HepG2 (cell line): ENCODE data around the gene SLC45A3. TPM values are rescaled to one million over a fixed set of nuclear protein-coding genes. Genes with fewer than 3 reads are reported as not detected.
A peak's percentile ranks its signal among the peaks of the same experiment; 100 is the strongest.

Source experiments
- AKAP8 ChIP-seq: sonication (generic); formaldehyde crosslinking; IDR thresholded peaks from 2 replicates; pipeline ENCODE4 v1.5.1; 2020; ENCODE audit warnings: mild to moderate bottlenecking, missing genetic modification reagents
- ARNT2 ChIP-seq: sonication (generic); formaldehyde crosslinking; IDR thresholded peaks from 2 replicates; pipeline ENCODE4 v1.8.0; 2022; ENCODE audit warnings: mild to moderate bottlenecking, low read depth, missing genetic modification reagents, moderate library complexity
- BCL6 ChIP-seq: IDR thresholded peaks from 2 replicates; pipeline ENCODE4 v1.6.1; 2016; ENCODE audit warnings: missing genetic modification reagents, missing compliant biosample characterization
- HNF4G ChIP-seq, 2 experiments: sonication (generic) in 1 of 2; formaldehyde crosslinking in 1 of 2; IDR thresholded peaks; 2 replicates each; pipeline versions ENCODE4 v1.4.0 to v1.6.1; 2011 to 2020; ENCODE audit warnings: borderline replicate concordance in 2 of 2, low read depth in 2 of 2, mild to moderate bottlenecking in 2 of 2, low read length in 1 of 2, missing genetic modification reagents in 1 of 2, moderate library complexity in 1 of 2
- MTF2 ChIP-seq: sonication (generic); formaldehyde crosslinking; IDR thresholded peaks from 2 replicates; pipeline ENCODE4 v1.5.0; 2020; ENCODE audit warnings: missing genetic modification reagents, borderline replicate concordance
- RAD21 ChIP-seq: fragments of 450-650 bp; formaldehyde crosslinking; IDR thresholded peaks from 2 replicates; pipeline ENCODE4 v1.5.0; 2020; ENCODE audit warnings: mild to moderate bottlenecking
- RNF2 ChIP-seq: fragments of 450-650 bp; conservative IDR thresholded peaks from 2 replicates; pipeline ENCODE4 v1.6.1; 2016; ENCODE audit warnings: low read depth
- SALL1 ChIP-seq: sonication (generic); formaldehyde crosslinking; IDR thresholded peaks from 2 replicates; pipeline ENCODE4 v1.8.0; 2022; ENCODE audit warnings: mild to moderate bottlenecking, missing genetic modification reagents
- ZFAT ChIP-seq: sonication (generic); formaldehyde crosslinking; conservative IDR thresholded peaks from 2 replicates; pipeline ENCODE4 v1.8.1; 2023; ENCODE audit warnings: missing genetic modification reagents, inconsistent platforms
- ZFP37 ChIP-seq: sonication (generic); formaldehyde crosslinking; IDR thresholded peaks from 2 replicates; pipeline ENCODE4 v1.4.0; 2020; ENCODE audit warnings: missing genetic modification reagents, borderline replicate concordance
- ZNF180 ChIP-seq: sonication (generic); formaldehyde crosslinking; IDR thresholded peaks from 2 replicates; pipeline ENCODE4 v1.4.0; 2020; ENCODE audit warnings: low read depth, missing genetic modification reagents, borderline replicate concordance
- ZNF468 ChIP-seq: sonication (generic); formaldehyde crosslinking; IDR thresholded peaks from 2 replicates; pipeline ENCODE4 v1.8.0; 2022; ENCODE audit warnings: mild to moderate bottlenecking, moderate library complexity, missing genetic modification reagents
- ZNF510 ChIP-seq: sonication (generic); formaldehyde crosslinking; IDR thresholded peaks from 2 replicates; pipeline ENCODE4 v1.4.0; 2020; ENCODE audit warnings: low read depth, mild to moderate bottlenecking, missing genetic modification reagents
- ZNF572 ChIP-seq: sonication (generic); formaldehyde crosslinking; IDR thresholded peaks from 2 replicates; pipeline ENCODE4 v1.5.1; 2020; ENCODE audit warnings: mild to moderate bottlenecking, missing genetic modification reagents
- polyA plus RNA-seq, 8 experiments: library from polyadenylated mRNA; depleted of rRNA in 3 of 8; stranded (reverse) in 7 of 8; unstranded in 1 of 8; fragments of >200 nt; fragmentation: Illumina TruSeq in 4 of 8; extraction: Trizol in 4 of 8; gene quantifications; 2 replicates each; pipeline versions ENCODE4 v1.2.1 to v1.2.3, GENCODE V29; 2011 to 2016; ENCODE audit warnings: low read depth in 4 of 8, missing spikeins in 1 of 8, mixed read lengths in 1 of 8; ENCODE audit not compliant: insufficient read depth in 1 of 8
- total RNA-seq, 5 experiments: library from RNA; depleted of rRNA; stranded (reverse); fragments of >200 nt; fragmentation: Illumina TruSeq; extraction: Trizol; gene quantifications; 2 replicates each; pipeline ENCODE4 v1.2.3, GENCODE V29; 2016; ENCODE audit warnings: low read depth in 1 of 5
- TF ChIP-seq, protein P1 (sequence below): sonication (generic); formaldehyde crosslinking; IDR thresholded peaks from 2 replicates; pipeline ENCODE4 v1.8.0; 2022; ENCODE audit warnings: missing genetic modification reagents, mild to moderate bottlenecking, borderline replicate concordance
- TF ChIP-seq, protein P2 (sequence below): sonication (generic); formaldehyde crosslinking; conservative IDR thresholded peaks from 2 replicates; pipeline ENCODE4 v1.4.0; 2020; ENCODE audit warnings: missing genetic modification reagents
- TF ChIP-seq, protein P3 (sequence below): sonication (generic); formaldehyde crosslinking; IDR thresholded peaks from 2 replicates; pipeline ENCODE4 v1.4.0; 2020; ENCODE audit warnings: missing genetic modification reagents
- TF ChIP-seq, protein P4 (sequence below): sonication (generic); formaldehyde crosslinking; conservative IDR thresholded peaks from 2 replicates; pipeline ENCODE4 v1.8.0; 2022; ENCODE audit warnings: low read depth, missing genetic modification reagents
- TF ChIP-seq, protein P5 (sequence below): sonication (generic); formaldehyde crosslinking; IDR thresholded peaks from 2 replicates; pipeline ENCODE4 v1.8.0; 2022; ENCODE audit warnings: missing genetic modification reagents, mild to moderate bottlenecking, moderate library complexity, borderline replicate concordance

SLC45A3 gene
- total and polyA plus RNA-seq, 2 of the 13 experiments (the other 11 are each of a cell fraction or from before 2014, with no cell fraction given), result 3.4 to 4.1 TPM

DNA sequence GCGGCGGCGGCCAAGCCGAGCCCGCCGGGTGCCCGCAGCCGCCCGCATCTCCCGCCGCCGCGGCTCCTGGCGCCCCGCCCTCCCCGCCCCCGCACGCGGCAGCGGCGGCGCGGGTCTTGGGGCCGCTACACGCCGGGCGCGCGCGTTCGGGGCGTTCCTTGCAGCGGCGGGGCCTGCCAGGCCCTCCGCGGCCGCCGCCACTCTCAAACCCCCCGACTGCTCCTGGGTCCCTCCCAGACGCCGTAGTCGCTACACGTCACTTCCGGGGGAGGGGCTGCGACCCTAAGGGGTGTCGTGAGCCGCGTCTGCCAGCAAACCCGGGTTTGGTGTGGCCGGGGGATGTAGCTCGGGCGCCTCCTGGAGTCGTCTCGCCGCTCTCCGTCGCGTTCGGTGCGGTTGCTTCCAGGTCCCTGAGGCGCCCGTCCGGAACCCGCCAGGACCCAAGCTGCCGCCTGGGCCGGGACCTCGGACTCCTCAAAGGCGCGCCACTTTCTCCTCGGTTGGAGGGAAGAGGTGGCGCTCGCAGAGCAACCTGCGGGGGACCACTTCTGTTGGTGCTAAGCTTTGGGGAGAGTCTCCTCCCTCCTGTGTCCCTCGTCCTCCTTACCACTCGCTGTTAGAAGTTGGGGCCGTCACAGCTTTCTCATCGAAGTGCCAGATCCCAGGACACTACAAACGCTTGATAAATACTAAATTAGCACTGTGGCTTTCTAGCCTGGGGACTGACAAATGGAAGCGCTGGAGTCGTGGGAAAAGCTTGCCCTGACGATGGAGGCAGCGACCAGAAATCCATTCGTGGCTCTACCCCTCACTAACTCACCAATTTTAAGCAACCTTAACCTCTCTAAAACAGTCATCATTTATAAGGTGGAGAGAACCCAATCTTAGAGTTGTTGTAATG lies 48.3 kb downstream of the SLC45A3 start, which contains the start of gene ELK4 (continued):
- no peak for TF ChIP-seq MTF2 (CRISPR knock-in tag)
- no peak for TF ChIP-seq ZNF510 (CRISPR knock-in tag)
- no peak for TF ChIP-seq ZNF468 (CRISPR knock-in tag)
- TF ChIP-seq, protein P1, sequence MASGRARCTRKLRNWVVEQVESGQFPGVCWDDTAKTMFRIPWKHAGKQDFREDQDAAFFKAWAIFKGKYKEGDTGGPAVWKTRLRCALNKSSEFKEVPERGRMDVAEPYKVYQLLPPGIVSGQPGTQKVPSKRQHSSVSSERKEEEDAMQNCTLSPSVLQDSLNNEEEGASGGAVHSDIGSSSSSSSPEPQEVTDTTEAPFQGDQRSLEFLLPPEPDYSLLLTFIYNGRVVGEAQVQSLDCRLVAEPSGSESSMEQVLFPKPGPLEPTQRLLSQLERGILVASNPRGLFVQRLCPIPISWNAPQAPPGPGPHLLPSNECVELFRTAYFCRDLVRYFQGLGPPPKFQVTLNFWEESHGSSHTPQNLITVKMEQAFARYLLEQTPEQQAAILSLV, result peak; percentile 56; the same call in 1 of the 2 replicates
- TF ChIP-seq, protein P2, sequence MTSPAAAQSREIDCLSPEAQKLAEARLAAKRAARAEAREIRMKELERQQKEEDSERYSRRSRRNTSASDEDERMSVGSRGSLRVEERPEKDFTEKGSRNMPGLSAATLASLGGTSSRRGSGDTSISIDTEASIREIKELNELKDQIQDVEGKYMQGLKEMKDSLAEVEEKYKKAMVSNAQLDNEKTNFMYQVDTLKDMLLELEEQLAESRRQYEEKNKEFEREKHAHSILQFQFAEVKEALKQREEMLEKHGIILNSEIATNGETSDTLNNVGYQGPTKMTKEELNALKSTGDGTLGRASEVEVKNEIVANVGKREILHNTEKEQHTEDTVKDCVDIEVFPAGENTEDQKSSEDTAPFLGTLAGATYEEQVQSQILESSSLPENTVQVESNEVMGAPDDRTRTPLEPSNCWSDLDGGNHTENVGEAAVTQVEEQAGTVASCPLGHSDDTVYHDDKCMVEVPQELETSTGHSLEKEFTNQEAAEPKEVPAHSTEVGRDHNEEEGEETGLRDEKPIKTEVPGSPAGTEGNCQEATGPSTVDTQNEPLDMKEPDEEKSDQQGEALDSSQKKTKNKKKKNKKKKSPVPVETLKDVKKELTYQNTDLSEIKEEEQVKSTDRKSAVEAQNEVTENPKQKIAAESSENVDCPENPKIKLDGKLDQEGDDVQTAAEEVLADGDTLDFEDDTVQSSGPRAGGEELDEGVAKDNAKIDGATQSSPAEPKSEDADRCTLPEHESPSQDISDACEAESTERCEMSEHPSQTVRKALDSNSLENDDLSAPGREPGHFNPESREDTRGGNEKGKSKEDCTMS (CRISPR knock-in tag), result no peak
- TF ChIP-seq RNF2, result 0 out of 2 replicates have a peak, but pooled peaks have one; percentile 32
- TF ChIP-seq HNF4G (IDR thresholded peaks at IDR 0.05; ENCODE audit: borderline replicate concordance, low read depth, low read length), result peak; percentile 23; the same call in 1 of the 2 replicates
- TF ChIP-seq HNF4G (CRISPR knock-in tag; IDR thresholded peaks at IDR 0.05; ENCODE audit: borderline replicate concordance, low read depth), result 0 out of 2 replicates have a peak, but pooled peaks have one; percentile 23
- peak; percentile 74; the same call in 1 of the 2 replicates for TF ChIP-seq ZFP37 (CRISPR knock-in tag)
- 0 out of 2 replicates have a peak, but pooled peaks have one; percentile 50 for TF ChIP-seq ZNF180 (CRISPR knock-in tag)
- peak; percentile 96 for TF ChIP-seq RAD21 (CRISPR knock-in tag)
- TF ChIP-seq ARNT2, result peak; percentile 66
- TF ChIP-seq ZFAT (CRISPR knock-in tag), result no peak
- TF ChIP-seq, protein P3, sequence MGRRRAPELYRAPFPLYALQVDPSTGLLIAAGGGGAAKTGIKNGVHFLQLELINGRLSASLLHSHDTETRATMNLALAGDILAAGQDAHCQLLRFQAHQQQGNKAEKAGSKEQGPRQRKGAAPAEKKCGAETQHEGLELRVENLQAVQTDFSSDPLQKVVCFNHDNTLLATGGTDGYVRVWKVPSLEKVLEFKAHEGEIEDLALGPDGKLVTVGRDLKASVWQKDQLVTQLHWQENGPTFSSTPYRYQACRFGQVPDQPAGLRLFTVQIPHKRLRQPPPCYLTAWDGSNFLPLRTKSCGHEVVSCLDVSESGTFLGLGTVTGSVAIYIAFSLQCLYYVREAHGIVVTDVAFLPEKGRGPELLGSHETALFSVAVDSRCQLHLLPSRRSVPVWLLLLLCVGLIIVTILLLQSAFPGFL (CRISPR knock-in tag), result no peak
- TF ChIP-seq, protein P4, sequence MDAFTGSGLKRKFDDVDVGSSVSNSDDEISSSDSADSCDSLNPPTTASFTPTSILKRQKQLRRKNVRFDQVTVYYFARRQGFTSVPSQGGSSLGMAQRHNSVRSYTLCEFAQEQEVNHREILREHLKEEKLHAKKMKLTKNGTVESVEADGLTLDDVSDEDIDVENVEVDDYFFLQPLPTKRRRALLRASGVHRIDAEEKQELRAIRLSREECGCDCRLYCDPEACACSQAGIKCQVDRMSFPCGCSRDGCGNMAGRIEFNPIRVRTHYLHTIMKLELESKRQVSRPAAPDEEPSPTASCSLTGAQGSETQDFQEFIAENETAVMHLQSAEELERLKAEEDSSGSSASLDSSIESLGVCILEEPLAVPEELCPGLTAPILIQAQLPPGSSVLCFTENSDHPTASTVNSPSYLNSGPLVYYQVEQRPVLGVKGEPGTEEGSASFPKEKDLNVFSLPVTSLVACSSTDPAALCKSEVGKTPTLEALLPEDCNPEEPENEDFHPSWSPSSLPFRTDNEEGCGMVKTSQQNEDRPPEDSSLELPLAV (CRISPR knock-in tag), result no peak
- TF ChIP-seq ZNF572 (CRISPR knock-in tag), result peak; percentile 85; the same call in 1 of the 2 replicates
- TF ChIP-seq SALL1, result peak; percentile 77
- peak; percentile 47; the same call in 1 of the 2 replicates for TF ChIP-seq BCL6 (CRISPR knock-in tag)
- TF ChIP-seq AKAP8 (CRISPR knock-in tag), result no peak
- TF ChIP-seq, protein P5, sequence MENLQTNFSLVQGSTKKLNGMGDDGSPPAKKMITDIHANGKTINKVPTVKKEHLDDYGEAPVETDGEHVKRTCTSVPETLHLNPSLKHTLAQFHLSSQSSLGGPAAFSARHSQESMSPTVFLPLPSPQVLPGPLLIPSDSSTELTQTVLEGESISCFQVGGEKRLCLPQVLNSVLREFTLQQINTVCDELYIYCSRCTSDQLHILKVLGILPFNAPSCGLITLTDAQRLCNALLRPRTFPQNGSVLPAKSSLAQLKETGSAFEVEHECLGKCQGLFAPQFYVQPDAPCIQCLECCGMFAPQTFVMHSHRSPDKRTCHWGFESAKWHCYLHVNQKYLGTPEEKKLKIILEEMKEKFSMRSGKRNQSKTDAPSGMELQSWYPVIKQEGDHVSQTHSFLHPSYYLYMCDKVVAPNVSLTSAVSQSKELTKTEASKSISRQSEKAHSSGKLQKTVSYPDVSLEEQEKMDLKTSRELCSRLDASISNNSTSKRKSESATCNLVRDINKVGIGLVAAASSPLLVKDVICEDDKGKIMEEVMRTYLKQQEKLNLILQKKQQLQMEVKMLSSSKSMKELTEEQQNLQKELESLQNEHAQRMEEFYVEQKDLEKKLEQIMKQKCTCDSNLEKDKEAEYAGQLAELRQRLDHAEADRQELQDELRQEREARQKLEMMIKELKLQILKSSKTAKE (CRISPR knock-in tag), result no peak
